ENCODE results near the gene CBX5. TPM values are rescaled to one million over a fixed set of nuclear protein-coding genes. Genes with fewer than 3 reads are reported as not detected.
"Not testable (repeated sequence)": the region's sequence is repeated elsewhere in the genome, so short reads cannot be mapped to it uniquely, and the experiment has no call there.

CBX5 gene
- total and polyA plus RNA-seq, 9 of the 15 experiments (the other 6 are each of a cell fraction or from before 2014, with no cell fraction given): 32.6 to 102 (median 59.2) TPM

- H3K9me1 ChIP-seq (ENCODE audit: control insufficient read depth, insufficient read depth, low read length); H4K20me1 ChIP-seq (replicated peaks; ENCODE audit: control insufficient read depth, insufficient read depth, low read length); FAIRE-seq; ATAC-seq; H3K27me3 ChIP-seq (ENCODE audit: control insufficient read depth in 2 of 2, insufficient read depth in 2 of 2, low read length in 2 of 2); H3K9me3 ChIP-seq (replicated peaks; ENCODE audit: control insufficient read depth, insufficient read depth, low read depth, low read length): not testable (repeated sequence)
- peaks cover 21% of the 10 kb centered on the region for H3K36me3 ChIP-seq (ENCODE audit: control insufficient read depth, insufficient read depth, low read length)
- TSS peak; percentile 84 for BruUV-seq (replicated peaks)
- H3K4me1 ChIP-seq (replicated peaks in 1 of 2; ENCODE audit: control insufficient read depth in 2 of 2, insufficient read depth in 2 of 2, low read length in 2 of 2): peaks cover 36 to 42% of the 10 kb centered on the region in 2 experiments; a peak in 4 of 5 replicates
- in situ Hi-C loops (cut with MboI): loop anchor here (5.0 kb wide), 1 partner anchor 33 kb away; no protein-coding TSS in a partner anchor
- peak overlapping the region; percentile 88 to 99 for H3K9ac ChIP-seq (ENCODE audit: insufficient read depth in 1 of 2, low read depth in 2 of 2, low read length in 2 of 2)
- POLR2A ChIA-PET: interaction anchor here (0.7 to 6.7 kb wide), 18 partner anchors 8 to 1643 kb away, joined by 3 to 71 read pairs (median 7); partner anchors contain the start of genes CBX5, HNRNPA1 and NFE2
- intact Hi-C loops (cut with micrococcal nuclease): loop anchor here (2.0 to 5.0 kb wide), 2 partner anchors 19 to 37 kb away; partner anchors contain the start of gene GPR84
- H2AFZ ChIP-seq (ENCODE audit: low read depth, low read length): peak overlapping the region; percentile 13; the same call in 1 of the 2 replicates
- H3K79me2 ChIP-seq (ENCODE audit: control insufficient read depth, insufficient read depth, low read length): peaks cover 65% of the 10 kb centered on the region
- peak overlapping the region; percentile 96 for H3K27ac ChIP-seq (ENCODE audit: extremely low read depth, low read depth, low read length)
- H3K4me3 ChIP-seq: peak overlapping the region; percentile 70
- under 1% methylated on average over 22 of the region's 22 CpGs for WGBS (ENCODE audit: insufficient coverage, low coverage, missing lambda C conversion rate)
- H3K4me2 ChIP-seq (ENCODE audit: insufficient read depth, low read length): peak overlapping the region; percentile 95
- DNase-seq (ENCODE audit: extremely low read depth in 1 of 4, low spot score in 3 of 4): peak in 1 of 4 experiments; percentile 62
- CTCF ChIA-PET (ENCODE audit: low intra/inter-chr PET ratio): interaction anchor here (1.1 to 1.3 kb wide), 3 partner anchors 28 to 54 kb away, joined by 4 to 6 read pairs (median 5); no protein-coding TSS in a partner anchor
- peak; percentile 23; the same call in 1 of the 2 replicates for TF ChIP-seq DNMT1 (IDR thresholded peaks at IDR 0.05)
- TF ChIP-seq RNF2 (IDR thresholded peaks at IDR 0.05): 0 out of 2 replicates have a peak, but pooled peaks have one; percentile 9
- TF ChIP-seq, protein P1, sequence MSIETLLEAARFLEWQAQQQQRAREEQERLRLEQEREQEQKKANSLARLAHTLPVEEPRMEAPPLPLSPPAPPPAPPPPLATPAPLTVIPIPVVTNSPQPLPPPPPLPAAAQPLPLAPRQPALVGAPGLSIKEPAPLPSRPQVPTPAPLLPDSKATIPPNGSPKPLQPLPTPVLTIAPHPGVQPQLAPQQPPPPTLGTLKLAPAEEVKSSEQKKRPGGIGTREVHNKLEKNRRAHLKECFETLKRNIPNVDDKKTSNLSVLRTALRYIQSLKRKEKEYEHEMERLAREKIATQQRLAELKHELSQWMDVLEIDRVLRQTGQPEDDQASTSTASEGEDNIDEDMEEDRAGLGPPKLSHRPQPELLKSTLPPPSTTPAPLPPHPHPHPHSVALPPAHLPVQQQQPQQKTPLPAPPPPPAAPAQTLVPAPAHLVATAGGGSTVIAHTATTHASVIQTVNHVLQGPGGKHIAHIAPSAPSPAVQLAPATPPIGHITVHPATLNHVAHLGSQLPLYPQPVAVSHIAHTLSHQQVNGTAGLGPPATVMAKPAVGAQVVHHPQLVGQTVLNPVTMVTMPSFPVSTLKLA (conservative IDR thresholded peaks at IDR 0.05): peak; percentile 74 to 84
- TF ChIP-seq, protein P2, sequence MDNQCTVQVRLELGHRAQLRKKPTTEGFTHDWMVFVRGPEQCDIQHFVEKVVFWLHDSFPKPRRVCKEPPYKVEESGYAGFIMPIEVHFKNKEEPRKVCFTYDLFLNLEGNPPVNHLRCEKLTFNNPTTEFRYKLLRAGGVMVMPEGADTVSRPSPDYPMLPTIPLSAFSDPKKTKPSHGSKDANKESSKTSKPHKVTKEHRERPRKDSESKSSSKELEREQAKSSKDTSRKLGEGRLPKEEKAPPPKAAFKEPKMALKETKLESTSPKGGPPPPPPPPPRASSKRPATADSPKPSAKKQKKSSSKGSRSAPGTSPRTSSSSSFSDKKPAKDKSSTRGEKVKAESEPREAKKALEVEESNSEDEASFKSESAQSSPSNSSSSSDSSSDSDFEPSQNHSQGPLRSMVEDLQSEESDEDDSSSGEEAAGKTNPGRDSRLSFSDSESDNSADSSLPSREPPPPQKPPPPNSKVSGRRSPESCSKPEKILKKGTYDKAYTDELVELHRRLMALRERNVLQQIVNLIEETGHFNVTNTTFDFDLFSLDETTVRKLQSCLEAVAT (IDR thresholded peaks at IDR 0.05): peak; percentile 16 to 56; a peak in 2 of 4 replicates
- 0 out of 2 replicates have a peak, but pooled peaks have one; percentile 22 for TF ChIP-seq MIER1 (IDR thresholded peaks at IDR 0.05; ENCODE audit: low read depth)
- TF ChIP-seq, protein P3, sequence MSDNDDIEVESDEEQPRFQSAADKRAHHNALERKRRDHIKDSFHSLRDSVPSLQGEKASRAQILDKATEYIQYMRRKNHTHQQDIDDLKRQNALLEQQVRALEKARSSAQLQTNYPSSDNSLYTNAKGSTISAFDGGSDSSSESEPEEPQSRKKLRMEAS (CRISPR knock-in tag; IDR thresholded peaks at IDR 0.05): 0 out of 2 replicates have a peak, but pooled peaks have one; percentile 3
- TF ChIP-seq, protein P4, sequence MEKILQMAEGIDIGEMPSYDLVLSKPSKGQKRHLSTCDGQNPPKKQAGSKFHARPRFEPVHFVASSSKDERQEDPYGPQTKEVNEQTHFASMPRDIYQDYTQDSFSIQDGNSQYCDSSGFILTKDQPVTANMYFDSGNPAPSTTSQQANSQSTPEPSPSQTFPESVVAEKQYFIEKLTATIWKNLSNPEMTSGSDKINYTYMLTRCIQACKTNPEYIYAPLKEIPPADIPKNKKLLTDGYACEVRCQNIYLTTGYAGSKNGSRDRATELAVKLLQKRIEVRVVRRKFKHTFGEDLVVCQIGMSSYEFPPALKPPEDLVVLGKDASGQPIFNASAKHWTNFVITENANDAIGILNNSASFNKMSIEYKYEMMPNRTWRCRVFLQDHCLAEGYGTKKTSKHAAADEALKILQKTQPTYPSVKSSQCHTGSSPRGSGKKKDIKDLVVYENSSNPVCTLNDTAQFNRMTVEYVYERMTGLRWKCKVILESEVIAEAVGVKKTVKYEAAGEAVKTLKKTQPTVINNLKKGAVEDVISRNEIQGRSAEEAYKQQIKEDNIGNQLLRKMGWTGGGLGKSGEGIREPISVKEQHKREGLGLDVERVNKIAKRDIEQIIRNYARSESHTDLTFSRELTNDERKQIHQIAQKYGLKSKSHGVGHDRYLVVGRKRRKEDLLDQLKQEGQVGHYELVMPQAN (IDR thresholded peaks at IDR 0.05; ENCODE audit: borderline replicate concordance): peak; percentile 49; the same call in 1 of the 2 replicates
These were observed 45.7 kb upstream of the CBX5 start for GRCh38 chr12:54325442-54326109.
